Measurements from ENCODE around the gene PDE8A. TPM values are rescaled to one million over a fixed set of nuclear protein-coding genes. Genes with fewer than 3 reads are reported as not detected.

Gene PDE8A
- total and polyA plus RNA-seq, 10 of the 15 experiments (the other 5 are each of a cell fraction or from before 2014, with no cell fraction given), result 6.7 to 69.2 (median 27.2) TPM

DNA sequence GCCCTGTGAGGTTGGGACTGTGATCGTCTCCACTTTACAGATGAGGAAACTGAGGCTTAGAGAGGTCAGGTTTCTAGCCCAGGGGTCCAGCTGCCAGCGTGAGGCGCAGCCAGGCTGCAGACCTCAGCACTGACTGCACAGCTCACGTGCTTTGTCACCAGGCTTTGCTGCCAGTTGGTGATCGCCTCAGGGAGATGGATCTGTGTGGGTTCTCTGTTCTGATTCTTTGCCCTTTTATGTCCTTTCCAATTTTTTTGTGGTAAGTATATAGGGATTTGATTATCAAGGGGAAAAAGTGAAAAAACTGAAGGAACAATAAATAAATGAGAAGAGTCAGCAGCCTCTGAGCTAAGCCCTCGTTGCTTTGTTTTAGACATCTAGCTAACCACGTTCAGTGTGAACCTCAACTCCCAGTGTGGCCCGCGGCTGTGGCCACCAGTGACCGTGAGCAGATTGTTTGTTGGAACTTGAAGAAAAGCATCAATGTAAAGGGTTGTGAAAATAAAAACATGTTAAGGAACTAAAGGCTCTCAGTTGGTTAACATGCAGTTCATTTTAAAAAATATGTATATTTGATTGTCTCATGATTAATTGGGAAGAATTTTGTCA is 117.6 kb downstream of the PDE8A start:
- RAD21 ChIA-PET (ENCODE audit: unreplicated experiment), result no interaction called here
- CTCF ChIA-PET, result no interaction called here

More for the DNA sequence above, 117.6 kb downstream of the PDE8A start:
- Histone ChIP-seq H2AFZ (ENCODE audit: control insufficient read depth, low read depth, low read length) (no peak overlapping the region), H3K27ac (ENCODE audit: control insufficient read depth, insufficient read depth) (no peak overlapping the region), H3K79me2 (ENCODE audit: control insufficient read depth, insufficient read depth, low read length) (no peaks in the 10 kb centered on the region), H3K27me3 (replicated peaks in 1 of 2; ENCODE audit: control insufficient read depth in 2 of 2, insufficient read depth in 2 of 2, low read length in 1 of 2) (no peaks in the 10 kb centered on the region), H3K4me2 (ENCODE audit: control insufficient read depth, insufficient read depth) (no peak overlapping the region), H3K9me3 (replicated peaks; ENCODE audit: control insufficient read depth, insufficient read depth, low read length) (no peaks in the 10 kb centered on the region), H4K20me1 (ENCODE audit: control insufficient read depth, insufficient read depth) (no peaks in the 10 kb centered on the region), H3K9ac (ENCODE audit: control insufficient read depth, insufficient read depth, low read length) (no peak overlapping the region), H3K4me1 (ENCODE audit: control insufficient read depth, insufficient read depth, low read length) (no peaks in the 10 kb centered on the region), H3K4me3 (no peak overlapping the region), H3K36me3 (ENCODE audit: control insufficient read depth in 2 of 2, insufficient read depth in 2 of 2, low read length in 1 of 2) (peaks cover 0 to 3% of the 10 kb centered on the region in 2 experiments; a peak in 2 of 4 replicates)
- TF ChIP-seq, protein P1, sequence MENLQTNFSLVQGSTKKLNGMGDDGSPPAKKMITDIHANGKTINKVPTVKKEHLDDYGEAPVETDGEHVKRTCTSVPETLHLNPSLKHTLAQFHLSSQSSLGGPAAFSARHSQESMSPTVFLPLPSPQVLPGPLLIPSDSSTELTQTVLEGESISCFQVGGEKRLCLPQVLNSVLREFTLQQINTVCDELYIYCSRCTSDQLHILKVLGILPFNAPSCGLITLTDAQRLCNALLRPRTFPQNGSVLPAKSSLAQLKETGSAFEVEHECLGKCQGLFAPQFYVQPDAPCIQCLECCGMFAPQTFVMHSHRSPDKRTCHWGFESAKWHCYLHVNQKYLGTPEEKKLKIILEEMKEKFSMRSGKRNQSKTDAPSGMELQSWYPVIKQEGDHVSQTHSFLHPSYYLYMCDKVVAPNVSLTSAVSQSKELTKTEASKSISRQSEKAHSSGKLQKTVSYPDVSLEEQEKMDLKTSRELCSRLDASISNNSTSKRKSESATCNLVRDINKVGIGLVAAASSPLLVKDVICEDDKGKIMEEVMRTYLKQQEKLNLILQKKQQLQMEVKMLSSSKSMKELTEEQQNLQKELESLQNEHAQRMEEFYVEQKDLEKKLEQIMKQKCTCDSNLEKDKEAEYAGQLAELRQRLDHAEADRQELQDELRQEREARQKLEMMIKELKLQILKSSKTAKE (IDR thresholded peaks at IDR 0.05; ENCODE audit: low read depth, poor library complexity, severe bottlenecking), result no peak
- TF ChIP-seq FOXK2 (IDR thresholded peaks at IDR 0.05), result no peak
- TF ChIP-seq JUND (IDR thresholded peaks at IDR 0.05; ENCODE audit: low read depth, low read length), result no peak
- TF ChIP-seq IKZF2 (IDR thresholded peaks at IDR 0.05), result no peak
- TF ChIP-seq NR2C1 (IDR thresholded peaks at IDR 0.05), result no peak
- TF ChIP-seq, protein P2, sequence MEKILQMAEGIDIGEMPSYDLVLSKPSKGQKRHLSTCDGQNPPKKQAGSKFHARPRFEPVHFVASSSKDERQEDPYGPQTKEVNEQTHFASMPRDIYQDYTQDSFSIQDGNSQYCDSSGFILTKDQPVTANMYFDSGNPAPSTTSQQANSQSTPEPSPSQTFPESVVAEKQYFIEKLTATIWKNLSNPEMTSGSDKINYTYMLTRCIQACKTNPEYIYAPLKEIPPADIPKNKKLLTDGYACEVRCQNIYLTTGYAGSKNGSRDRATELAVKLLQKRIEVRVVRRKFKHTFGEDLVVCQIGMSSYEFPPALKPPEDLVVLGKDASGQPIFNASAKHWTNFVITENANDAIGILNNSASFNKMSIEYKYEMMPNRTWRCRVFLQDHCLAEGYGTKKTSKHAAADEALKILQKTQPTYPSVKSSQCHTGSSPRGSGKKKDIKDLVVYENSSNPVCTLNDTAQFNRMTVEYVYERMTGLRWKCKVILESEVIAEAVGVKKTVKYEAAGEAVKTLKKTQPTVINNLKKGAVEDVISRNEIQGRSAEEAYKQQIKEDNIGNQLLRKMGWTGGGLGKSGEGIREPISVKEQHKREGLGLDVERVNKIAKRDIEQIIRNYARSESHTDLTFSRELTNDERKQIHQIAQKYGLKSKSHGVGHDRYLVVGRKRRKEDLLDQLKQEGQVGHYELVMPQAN (conservative IDR thresholded peaks at IDR 0.05), result no peak
- TF ChIP-seq, protein P3, sequence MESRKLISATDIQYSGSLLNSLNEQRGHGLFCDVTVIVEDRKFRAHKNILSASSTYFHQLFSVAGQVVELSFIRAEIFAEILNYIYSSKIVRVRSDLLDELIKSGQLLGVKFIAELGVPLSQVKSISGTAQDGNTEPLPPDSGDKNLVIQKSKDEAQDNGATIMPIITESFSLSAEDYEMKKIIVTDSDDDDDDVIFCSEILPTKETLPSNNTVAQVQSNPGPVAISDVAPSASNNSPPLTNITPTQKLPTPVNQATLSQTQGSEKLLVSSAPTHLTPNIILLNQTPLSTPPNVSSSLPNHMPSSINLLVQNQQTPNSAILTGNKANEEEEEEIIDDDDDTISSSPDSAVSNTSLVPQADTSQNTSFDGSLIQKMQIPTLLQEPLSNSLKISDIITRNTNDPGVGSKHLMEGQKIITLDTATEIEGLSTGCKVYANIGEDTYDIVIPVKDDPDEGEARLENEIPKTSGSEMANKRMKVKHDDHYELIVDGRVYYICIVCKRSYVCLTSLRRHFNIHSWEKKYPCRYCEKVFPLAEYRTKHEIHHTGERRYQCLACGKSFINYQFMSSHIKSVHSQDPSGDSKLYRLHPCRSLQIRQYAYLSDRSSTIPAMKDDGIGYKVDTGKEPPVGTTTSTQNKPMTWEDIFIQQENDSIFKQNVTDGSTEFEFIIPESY (IDR thresholded peaks at IDR 0.05), result no peak
- TF ChIP-seq DPF2 (IDR thresholded peaks at IDR 0.05), result no peak
- TF ChIP-seq RUNX3 (IDR thresholded peaks at IDR 0.05; ENCODE audit: low read length), result no peak
- no peak for TF ChIP-seq CBX3 (IDR thresholded peaks at IDR 0.05; ENCODE audit: borderline replicate concordance, low read depth)
- TF ChIP-seq HDAC2 (IDR thresholded peaks at IDR 0.05), result no peak
- TF ChIP-seq, protein P4, sequence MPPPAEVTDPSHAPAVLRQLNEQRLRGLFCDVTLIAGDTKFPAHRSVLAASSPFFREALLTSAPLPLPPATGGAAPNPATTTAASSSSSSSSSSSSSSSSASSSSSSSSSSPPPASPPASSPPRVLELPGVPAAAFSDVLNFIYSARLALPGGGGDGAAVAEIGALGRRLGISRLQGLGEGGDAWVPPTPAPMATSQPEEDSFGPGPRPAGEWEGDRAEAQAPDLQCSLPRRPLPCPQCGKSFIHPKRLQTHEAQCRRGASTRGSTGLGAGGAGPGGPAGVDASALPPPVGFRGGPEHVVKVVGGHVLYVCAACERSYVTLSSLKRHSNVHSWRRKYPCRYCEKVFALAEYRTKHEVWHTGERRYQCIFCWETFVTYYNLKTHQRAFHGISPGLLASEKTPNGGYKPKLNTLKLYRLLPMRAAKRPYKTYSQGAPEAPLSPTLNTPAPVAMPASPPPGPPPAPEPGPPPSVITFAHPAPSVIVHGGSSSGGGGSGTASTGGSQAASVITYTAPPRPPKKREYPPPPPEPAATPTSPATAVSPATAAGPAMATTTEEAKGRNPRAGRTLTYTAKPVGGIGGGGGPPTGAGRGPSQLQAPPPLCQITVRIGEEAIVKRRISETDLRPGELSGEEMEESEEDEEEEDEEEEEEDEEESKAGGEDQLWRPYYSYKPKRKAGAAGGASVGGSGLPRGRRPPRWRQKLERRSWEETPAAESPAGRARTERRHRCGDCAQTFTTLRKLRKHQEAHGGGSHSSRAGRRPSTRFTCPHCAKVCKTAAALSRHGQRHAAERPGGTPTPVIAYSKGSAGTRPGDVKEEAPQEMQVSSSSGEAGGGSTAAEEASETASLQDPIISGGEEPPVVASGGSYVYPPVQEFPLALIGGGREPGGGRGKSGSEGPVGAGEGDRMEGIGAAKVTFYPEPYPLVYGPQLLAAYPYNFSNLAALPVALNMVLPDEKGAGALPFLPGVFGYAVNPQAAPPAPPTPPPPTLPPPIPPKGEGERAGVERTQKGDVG (CRISPR knock-in tag; IDR thresholded peaks at IDR 0.05), result no peak
- no peak for TF ChIP-seq ASH2L (IDR thresholded peaks at IDR 0.05; ENCODE audit: borderline replicate concordance, low read depth)
- no peak for TF ChIP-seq ZNF207 (IDR thresholded peaks at IDR 0.05; ENCODE audit: borderline replicate concordance)
- TF ChIP-seq SMAD1 (IDR thresholded peaks at IDR 0.05; ENCODE audit: low read depth, partially characterized antibody), result no peak
- no peak for TF ChIP-seq HDGF (IDR thresholded peaks at IDR 0.05)
- FAIRE-seq (no peak), ATAC-seq (no peak), DNase-seq (ENCODE audit: low read depth, low spot score) (no peak)
- ChIA-PET SMC1A (ENCODE audit: uncharacterized antibody, unreplicated experiment) (no interaction called here), POLR2A (no interaction called here)
- WGBS (ENCODE audit: insufficient coverage, insufficient replicate concordance, low lambda C conversion rate, missing lambda C conversion rate), result 94% methylated on average over 10 of the region's 10 CpGs
- no TSS peak for BruUV-seq (replicated peaks)
- intact Hi-C loops (cut with micrococcal nuclease; ENCODE audit: unreplicated experiment) (no loop called here), in situ Hi-C loops (cut with MboI) (no loop called here)
